K562 (cell line): ENCODE results near the gene TRNAU1AP. TPM values are rescaled to one million over a fixed set of nuclear protein-coding genes. Genes with fewer than 3 reads are reported as not detected.
A peak's percentile ranks its signal among the peaks of the same experiment; 100 is the strongest.

ENCODE experiments used
- ATF1 ChIP-seq, 2 experiments: fragments of 450-650 bp in 1 of 2; IDR thresholded peaks; 2 replicates each; pipeline ENCODE4 v1.6.1; 2016; ENCODE audit warnings: missing compliant biosample characterization in 1 of 2, missing genetic modification characterization in 1 of 2
- CBFB ChIP-seq: sonication (generic); formaldehyde crosslinking; IDR thresholded peaks from 2 replicates; pipeline ENCODE4 v1.4.0; 2020; ENCODE audit warnings: mild to moderate bottlenecking, missing genetic modification reagents
- CEBPZ ChIP-seq: fragments of 150-350 bp; IDR thresholded peaks from 2 replicates; pipeline ENCODE4 v1.6.1; 2014; ENCODE audit warnings: low read depth, mild to moderate bottlenecking, low read length, borderline replicate concordance
- FOXJ3 ChIP-seq: sonication (generic); formaldehyde crosslinking; IDR thresholded peaks from 2 replicates; pipeline ENCODE4 v1.4.0; 2020; ENCODE audit warnings: mild to moderate bottlenecking, missing genetic modification reagents
- GATAD2A ChIP-seq: fragments of 450-650 bp; IDR thresholded peaks from 2 replicates; pipeline ENCODE4 v1.6.1; 2017
- HEY1 ChIP-seq: fragments of 250-450 bp; sonication (Bioruptor Pico); IDR thresholded peaks from 2 replicates; pipeline ENCODE4 v1.5.0; 2020; ENCODE audit warnings: mild to moderate bottlenecking, moderate library complexity, borderline replicate concordance
- ILK ChIP-seq: fragments of 450-650 bp; IDR thresholded peaks from 2 replicates; pipeline ENCODE4 v1.6.1; 2016; ENCODE audit warnings: missing genetic modification characterization, low read depth, mild to moderate bottlenecking, missing compliant biosample characterization, moderate library complexity, borderline replicate concordance
- KDM5B ChIP-seq: fragments of 200-600 bp; sonication (generic); IDR thresholded peaks from 2 replicates; pipeline ENCODE4 v1.6.1; 2012; ENCODE audit warnings: low read depth, mild to moderate bottlenecking, moderate library complexity, low read length, control low read depth, inconsistent platforms; ENCODE audit not compliant: insufficient replicate concordance
- MLLT1 ChIP-seq, 2 experiments: fragments of 450-650 bp; IDR thresholded peaks; 2 replicates each; pipeline ENCODE4 v1.6.1; 2016
- NR2C2 ChIP-seq, 2 experiments: fragments of 200-800 bp in 1 of 2; sonication (Bioruptor generic) in 1 of 2; sonication (generic) in 1 of 2; formaldehyde crosslinking in 1 of 2; IDR thresholded peaks; 2 replicates each; pipeline versions ENCODE4 v1.6.1 to v1.8.0; 2016 to 2022; ENCODE audit warnings: mild to moderate bottlenecking in 1 of 2, missing compliant biosample characterization in 1 of 2, missing genetic modification characterization in 1 of 2, missing genetic modification reagents in 1 of 2
- POLR2AphosphoS5 ChIP-seq: IDR thresholded peaks from 2 replicates; pipeline ENCODE4 v1.6.1; 2011; ENCODE audit warnings: mild to moderate bottlenecking, low read depth, low read length, moderate library complexity; ENCODE audit not compliant: control insufficient read depth, insufficient read depth
- SNAPC5 ChIP-seq: fragments of 250-450 bp; sonication (Bioruptor Pico); IDR thresholded peaks from 2 replicates; pipeline ENCODE4 v1.8.0; 2021; ENCODE audit warnings: moderate library complexity, mild to moderate bottlenecking, inconsistent platforms
- TCF7 ChIP-seq: sonication (generic); IDR thresholded peaks from 2 replicates; pipeline ENCODE4 v1.6.1; 2016; ENCODE audit warnings: antibody characterized with exemption, borderline replicate concordance
- XRCC5 ChIP-seq: fragments of 200-400 bp; formaldehyde crosslinking; IDR thresholded peaks from 2 replicates; pipeline ENCODE4 v1.6.1; 2017; ENCODE audit warnings: low read depth, mild to moderate bottlenecking, low read length
- ZBTB7A ChIP-seq: IDR thresholded peaks from 2 replicates; pipeline ENCODE4 v1.6.1; 2011; ENCODE audit warnings: low read depth, mild to moderate bottlenecking, low read length, moderate library complexity, borderline replicate concordance; ENCODE audit not compliant: control insufficient read depth
- ZKSCAN3 ChIP-seq: fragments of 250-450 bp; sonication (Bioruptor Pico); IDR thresholded peaks from 2 replicates; pipeline ENCODE4 v1.4.0; 2020
- ZNF696 ChIP-seq: fragments of 250-450 bp; sonication (Bioruptor Pico); conservative IDR thresholded peaks from 2 replicates; pipeline ENCODE4 v1.4.0; 2020; ENCODE audit warnings: mild to moderate bottlenecking, moderate library complexity
- polyA plus RNA-seq, 8 experiments: library from polyadenylated mRNA; depleted of rRNA in 4 of 8; stranded (reverse) in 5 of 8; unstranded in 3 of 8; fragments of >200 nt; fragmentation: Nextera tagmentation in 2 of 8; fragmentation: Illumina TruSeq in 1 of 8; extraction: Ambion mirVana in 2 of 8; extraction: Trizol in 1 of 8; gene quantifications; 2 replicates each; pipeline versions ENCODE4 v1.2.1 to v1.2.3, GENCODE V29; 2011 to 2014; ENCODE audit warnings: inconsistent platforms in 1 of 8, missing spikeins in 1 of 8
- total RNA-seq, 7 experiments: library from RNA; depleted of rRNA in 6 of 7; stranded (reverse); fragments of >200 nt in 6 of 7; fragmentation: Illumina TruSeq in 2 of 7; extraction: Trizol in 2 of 7; gene quantifications; 2 replicates each; pipeline versions ENCODE4 v1.2.1 to v1.2.3, GENCODE V29; 2011 to 2021; ENCODE audit warnings: low replicate concordance in 1 of 7
- TF ChIP-seq, protein P1 (sequence below): fragments of 450-650 bp; IDR thresholded peaks from 2 replicates; pipeline ENCODE4 v1.6.1; 2016; ENCODE audit warnings: missing biosample characterization, missing genetic modification characterization
- TF ChIP-seq, protein P2 (sequence below): sonication (generic); formaldehyde crosslinking; IDR thresholded peaks from 2 replicates; pipeline ENCODE4 v1.8.0; 2022; ENCODE audit warnings: mild to moderate bottlenecking, missing genetic modification reagents

The TRNAU1AP gene
- total and polyA plus RNA-seq, 9 of the 15 experiments (the other 6 are each of a cell fraction or from before 2014, with no cell fraction given): 34.9 to 110 (median 46.3) TPM

GRCh38 chr1:28518745-28519341 lies 34.0 kb upstream of the TRNAU1AP start (continued):
- no peak for TF ChIP-seq NR2C2 (CRISPR knock-in tag; IDR thresholded peaks at IDR 0.05)
- TF ChIP-seq NR2C2 (tag; IDR thresholded peaks at IDR 0.05): peak; percentile 87
- no peak for TF ChIP-seq ZNF696
- TF ChIP-seq GATAD2A: no peak; the same call in 1 of the 2 replicates
- TF ChIP-seq CBFB (CRISPR knock-in tag): peak; percentile 92
- TF ChIP-seq KDM5B: peak; percentile 14
- TF ChIP-seq, protein P1, sequence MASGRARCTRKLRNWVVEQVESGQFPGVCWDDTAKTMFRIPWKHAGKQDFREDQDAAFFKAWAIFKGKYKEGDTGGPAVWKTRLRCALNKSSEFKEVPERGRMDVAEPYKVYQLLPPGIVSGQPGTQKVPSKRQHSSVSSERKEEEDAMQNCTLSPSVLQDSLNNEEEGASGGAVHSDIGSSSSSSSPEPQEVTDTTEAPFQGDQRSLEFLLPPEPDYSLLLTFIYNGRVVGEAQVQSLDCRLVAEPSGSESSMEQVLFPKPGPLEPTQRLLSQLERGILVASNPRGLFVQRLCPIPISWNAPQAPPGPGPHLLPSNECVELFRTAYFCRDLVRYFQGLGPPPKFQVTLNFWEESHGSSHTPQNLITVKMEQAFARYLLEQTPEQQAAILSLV (tag): 0 out of 2 replicates have a peak, but pooled peaks have one; percentile 8
- TF ChIP-seq MLLT1 (IDR thresholded peaks at IDR 0.05): peak in 1 of 2 experiments; percentile 39; a peak in 1 of 4 replicates
- TF ChIP-seq POLR2AphosphoS5: 0 out of 2 replicates have a peak, but pooled peaks have one; percentile 49
- no peak for TF ChIP-seq CEBPZ
- TF ChIP-seq FOXJ3 (CRISPR knock-in tag): no peak
- TF ChIP-seq TCF7: peak; percentile 14; the same call in 1 of the 2 replicates
- TF ChIP-seq, protein P2, sequence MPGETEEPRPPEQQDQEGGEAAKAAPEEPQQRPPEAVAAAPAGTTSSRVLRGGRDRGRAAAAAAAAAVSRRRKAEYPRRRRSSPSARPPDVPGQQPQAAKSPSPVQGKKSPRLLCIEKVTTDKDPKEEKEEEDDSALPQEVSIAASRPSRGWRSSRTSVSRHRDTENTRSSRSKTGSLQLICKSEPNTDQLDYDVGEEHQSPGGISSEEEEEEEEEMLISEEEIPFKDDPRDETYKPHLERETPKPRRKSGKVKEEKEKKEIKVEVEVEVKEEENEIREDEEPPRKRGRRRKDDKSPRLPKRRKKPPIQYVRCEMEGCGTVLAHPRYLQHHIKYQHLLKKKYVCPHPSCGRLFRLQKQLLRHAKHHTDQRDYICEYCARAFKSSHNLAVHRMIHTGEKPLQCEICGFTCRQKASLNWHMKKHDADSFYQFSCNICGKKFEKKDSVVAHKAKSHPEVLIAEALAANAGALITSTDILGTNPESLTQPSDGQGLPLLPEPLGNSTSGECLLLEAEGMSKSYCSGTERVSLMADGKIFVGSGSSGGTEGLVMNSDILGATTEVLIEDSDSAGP (CRISPR knock-in tag): 0 out of 2 replicates have a peak, but pooled peaks have one; percentile 8
- no peak for TF ChIP-seq SNAPC5
- no peak for TF ChIP-seq ZKSCAN3 (CRISPR knock-in tag)
- TF ChIP-seq XRCC5: 0 out of 2 replicates have a peak, but pooled peaks have one; percentile 23
- peak; percentile 72 for TF ChIP-seq ZBTB7A
- no peak for TF ChIP-seq HEY1
- TF ChIP-seq ILK: no peak
- TF ChIP-seq ATF1 (CRISPR knock-in tag; IDR thresholded peaks at IDR 0.05): no peak
- TF ChIP-seq ATF1 (tag; IDR thresholded peaks at IDR 0.05): peak; percentile 90
